Testis (tissue), 3 donors: ENCODE results near the gene DROSHA. TPM values are rescaled to one million over a fixed set of nuclear protein-coding genes. Genes with fewer than 3 reads are reported as not detected.

ENCODE experiments used
- DNase-seq: peaks from one replicate; pipeline ENCODE4 v3.0.0-alpha.2; 2019
- H3K27ac ChIP-seq, 2 donors: fragments of 200-600 bp; sonication (generic); one replicate each; pipeline ENCODE4 v1.5.1; 2019
- H3K27me3 ChIP-seq: fragments of 200-600 bp; sonication (generic); one replicate; pipeline ENCODE4 v1.5.1; 2019
- H3K36me3 ChIP-seq: fragments of 200-600 bp; sonication (generic); one replicate; pipeline ENCODE4 v1.5.1; 2017; ENCODE audit warnings: low read depth; ENCODE audit errors: missing control alignments
- H3K4me1 ChIP-seq: fragments of 200-600 bp; sonication (generic); one replicate; pipeline ENCODE4 v1.5.1; 2019
- H3K4me3 ChIP-seq, 2 donors: fragments of 200-600 bp; sonication (generic); one replicate each; pipeline ENCODE4 v1.5.1; 2017 to 2019
- H3K9me3 ChIP-seq: fragments of 200-600 bp; sonication (generic); one replicate; pipeline ENCODE4 v1.5.1; 2017
- POLR2A ChIP-seq: fragments of 450-650 bp; IDR thresholded peaks from one replicate; pipeline ENCODE4 v1.6.1; 2017; ENCODE audit warnings: antibody characterized with exemption, mild to moderate bottlenecking, moderate library complexity
- WGBS, 2 donors: methylation state at CpG; one replicate each; pipeline ENCODE4 v1.1.5; 2018; 5-methylcytosine and 5-hydroxymethylcytosine counted together
- intact Hi-C: fragments of 100-400 bp; cut with DNase I; formaldehyde crosslinking; loops from one replicate; pipeline ENCODE4 v1.15.1; 2023; ENCODE audit warnings: low total_unique reads
- polyA plus RNA-seq: library from polyadenylated mRNA; stranded (reverse); fragments of 350-450 nt; fragmentation: Illumina TruSeq; extraction: RNeasy Lipid Tissue Mini Kit (QIAGEN cat#74804); gene quantifications from one replicate; pipeline ENCODE4 v1.2.3, GENCODE V29; 2014; ENCODE audit warnings: low read depth, low replicate concordance; ENCODE audit not compliant: insufficient read depth
- total RNA-seq, 2 donors: library from RNA; depleted of rRNA; stranded (reverse); fragments of >200 nt; gene quantifications; one replicate each; pipeline ENCODE4 v1.2.3, GENCODE V29; 2016
- TF ChIP-seq, protein P1 (sequence below), 3 experiments: fragments of 450-650 bp in 2 of 3; fragments of 200-600 bp in 1 of 3; sonication (generic) in 1 of 3; IDR thresholded peaks; one replicate each; pipeline ENCODE4 v1.5.1; 2016 to 2019; ENCODE audit warnings: antibody characterized with exemption in 3 of 3, mild to moderate bottlenecking in 2 of 3, moderate library complexity in 1 of 3

DROSHA gene
- total and polyA plus RNA-seq, 3 donors from 2014 or later: 23.3 to 79.6 (median 50.4) TPM

GRCh38 chr5:31415009-31415923, 116.6 kb downstream of the DROSHA start:
- TF ChIP-seq, protein P1, sequence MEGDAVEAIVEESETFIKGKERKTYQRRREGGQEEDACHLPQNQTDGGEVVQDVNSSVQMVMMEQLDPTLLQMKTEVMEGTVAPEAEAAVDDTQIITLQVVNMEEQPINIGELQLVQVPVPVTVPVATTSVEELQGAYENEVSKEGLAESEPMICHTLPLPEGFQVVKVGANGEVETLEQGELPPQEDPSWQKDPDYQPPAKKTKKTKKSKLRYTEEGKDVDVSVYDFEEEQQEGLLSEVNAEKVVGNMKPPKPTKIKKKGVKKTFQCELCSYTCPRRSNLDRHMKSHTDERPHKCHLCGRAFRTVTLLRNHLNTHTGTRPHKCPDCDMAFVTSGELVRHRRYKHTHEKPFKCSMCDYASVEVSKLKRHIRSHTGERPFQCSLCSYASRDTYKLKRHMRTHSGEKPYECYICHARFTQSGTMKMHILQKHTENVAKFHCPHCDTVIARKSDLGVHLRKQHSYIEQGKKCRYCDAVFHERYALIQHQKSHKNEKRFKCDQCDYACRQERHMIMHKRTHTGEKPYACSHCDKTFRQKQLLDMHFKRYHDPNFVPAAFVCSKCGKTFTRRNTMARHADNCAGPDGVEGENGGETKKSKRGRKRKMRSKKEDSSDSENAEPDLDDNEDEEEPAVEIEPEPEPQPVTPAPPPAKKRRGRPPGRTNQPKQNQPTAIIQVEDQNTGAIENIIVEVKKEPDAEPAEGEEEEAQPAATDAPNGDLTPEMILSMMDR (IDR thresholded peaks at IDR 0.05): no peak
- no peak for TF ChIP-seq POLR2A
- intact Hi-C loops: no loop called here
- no peak for DNase-seq
- no peaks in the 10 kb centered on the region for H3K4me1 ChIP-seq
- H3K9me3 ChIP-seq: no peaks in the 10 kb centered on the region
- H3K27me3 ChIP-seq: no peaks in the 10 kb centered on the region
- H3K27ac ChIP-seq: no peak overlapping the region
- 72 to 77% methylated on average over 6 of the region's 6 CpGs for WGBS, 2 donors
- no peak overlapping the region for H3K4me3 ChIP-seq
- H3K36me3 ChIP-seq: no peaks in the 10 kb centered on the region

- WGBS, 2 donors: 80 to 85% methylated on average over 7 to 8 of the region's 8 CpGs
- Histone ChIP-seq H3K9me3 (no peaks in the 10 kb centered on the region), H3K27me3 (no peaks in the 10 kb centered on the region), H3K4me1 (no peaks in the 10 kb centered on the region), H3K36me3 (no peaks in the 10 kb centered on the region), H3K27ac (no peak overlapping the region), H3K4me3 (no peak overlapping the region)
- intact Hi-C loops: no loop called here
- DNase-seq: no peak
- TF ChIP-seq, protein P1 (IDR thresholded peaks at IDR 0.05): no peak
- TF ChIP-seq POLR2A: no peak
These were observed 118.7 kb downstream of the DROSHA start for GRCh38 chr5:31413030-31413812.

DNA sequence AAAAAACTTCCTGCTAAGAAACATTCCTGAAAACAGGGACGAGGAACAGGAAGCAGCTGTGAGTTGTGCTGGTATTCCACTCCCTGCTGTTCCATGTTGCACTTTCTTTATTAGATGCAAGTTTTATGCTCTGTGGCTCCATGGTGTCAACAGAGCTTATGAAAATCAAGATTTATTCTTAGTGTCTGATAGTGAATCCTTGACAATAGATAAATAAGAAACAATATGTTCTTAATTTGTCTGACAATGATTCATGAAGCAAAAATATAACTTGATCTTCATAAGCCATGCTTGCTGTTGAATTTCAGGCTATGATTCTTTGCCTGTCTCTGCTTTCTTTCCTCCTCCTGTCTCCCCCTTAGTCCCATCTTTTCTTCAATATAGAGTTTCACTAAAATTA, 119.6 kb downstream of the DROSHA start:
- no peaks in the 10 kb centered on the region for H3K27me3 ChIP-seq
- WGBS, 2 donors: 48 to 52% methylated on average over 1 of the region's 1 CpG
- DNase-seq: no peak
- no peaks in the 10 kb centered on the region for H3K4me1 ChIP-seq
- intact Hi-C loops: no loop called here
- H3K4me3 ChIP-seq: no peak overlapping the region
- H3K27ac ChIP-seq: no peak overlapping the region
- H3K36me3 ChIP-seq: no peaks in the 10 kb centered on the region
- TF ChIP-seq, protein P1 (IDR thresholded peaks at IDR 0.05): no peak
- no peak for TF ChIP-seq POLR2A
- H3K9me3 ChIP-seq: no peaks in the 10 kb centered on the region

GRCh38 chr5:31410089-31410488, 121.8 kb downstream of the DROSHA start:
- Histone ChIP-seq H3K27me3 (no peaks in the 10 kb centered on the region), H3K4me1 (no peaks in the 10 kb centered on the region), H3K9me3 (no peaks in the 10 kb centered on the region), H3K36me3 (no peaks in the 10 kb centered on the region), H3K27ac (no peak overlapping the region), H3K4me3 (no peak overlapping the region)
- no peak for DNase-seq
- intact Hi-C loops: no loop called here
- TF ChIP-seq POLR2A: no peak
- TF ChIP-seq, protein P1 (IDR thresholded peaks at IDR 0.05): no peak
- WGBS, 2 donors: 95 to 96% methylated on average over 5 of the region's 5 CpGs
